HEK293T (cell line): ENCODE measurements around the gene NOP53.

Experiments
- BHLHE40 ChIP-seq: fragments of 450-650 bp; IDR thresholded peaks from 2 replicates; pipeline ENCODE4 v1.6.1; 2016; ENCODE audit warnings: mild to moderate bottlenecking, moderate library complexity, borderline replicate concordance
- CTBP1 ChIP-seq: fragments of 450-650 bp; IDR thresholded peaks from 2 replicates; pipeline ENCODE4 v1.6.1; 2016; ENCODE audit warnings: borderline replicate concordance
- ELF4 ChIP-seq: fragments of 450-650 bp; IDR thresholded peaks from 2 replicates; pipeline ENCODE4 v1.6.1; 2017; ENCODE audit warnings: antibody characterized with exemption
- FOXK2 ChIP-seq: fragments of 450-650 bp; IDR thresholded peaks from 2 replicates; pipeline ENCODE4 v1.6.1; 2016; ENCODE audit warnings: mild to moderate bottlenecking
- FOXM1 ChIP-seq: fragments of 450-650 bp; IDR thresholded peaks from 2 replicates; pipeline ENCODE4 v1.6.1; 2017; ENCODE audit warnings: mild to moderate bottlenecking, borderline replicate concordance
- L3MBTL2 ChIP-seq: fragments of 450-650 bp; conservative IDR thresholded peaks from 2 replicates; pipeline ENCODE4 v1.6.1; 2016; ENCODE audit warnings: mild to moderate bottlenecking
- NFRKB ChIP-seq: fragments of 450-650 bp; IDR thresholded peaks from 2 replicates; pipeline ENCODE4 v1.6.1; 2016; ENCODE audit warnings: mild to moderate bottlenecking, moderate library complexity
- SP1 ChIP-seq: fragments of 450-650 bp; IDR thresholded peaks from 2 replicates; pipeline ENCODE4 v1.6.1; 2017
- SUZ12 ChIP-seq: fragments of 450-650 bp; IDR thresholded peaks from 2 replicates; pipeline ENCODE4 v1.6.1; 2016; ENCODE audit warnings: mild to moderate bottlenecking
- TARDBP ChIP-seq: fragments of 450-650 bp; IDR thresholded peaks from 2 replicates; pipeline ENCODE4 v1.6.1; 2016
- ZNF384 ChIP-seq: fragments of 450-650 bp; IDR thresholded peaks from 2 replicates; pipeline ENCODE4 v1.6.1; 2016
- TF ChIP-seq, protein P1 (sequence below): fragments of 450-650 bp; IDR thresholded peaks from 2 replicates; pipeline ENCODE4 v1.6.1; 2016

DNA sequence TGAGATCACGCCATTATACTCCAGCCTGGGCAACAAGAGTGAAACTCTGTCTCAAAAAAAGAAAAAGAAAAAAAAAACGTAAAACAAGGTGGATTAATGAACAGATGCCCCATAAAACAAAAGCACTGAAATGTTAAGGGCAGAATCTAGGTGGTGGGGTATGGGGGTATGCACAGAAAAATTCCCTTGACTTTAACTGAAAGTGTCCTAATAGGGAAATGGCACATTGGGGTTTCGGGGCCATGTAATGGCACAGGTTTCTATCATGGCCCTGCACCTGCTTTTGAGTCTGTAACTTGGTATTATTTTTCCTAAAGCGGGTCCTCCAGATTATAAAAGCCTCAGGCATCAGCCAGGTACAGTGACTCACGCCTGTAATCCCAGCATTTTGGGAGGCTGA lies 16.2 kb downstream of the NOP53 start:
- TF ChIP-seq, protein P1, sequence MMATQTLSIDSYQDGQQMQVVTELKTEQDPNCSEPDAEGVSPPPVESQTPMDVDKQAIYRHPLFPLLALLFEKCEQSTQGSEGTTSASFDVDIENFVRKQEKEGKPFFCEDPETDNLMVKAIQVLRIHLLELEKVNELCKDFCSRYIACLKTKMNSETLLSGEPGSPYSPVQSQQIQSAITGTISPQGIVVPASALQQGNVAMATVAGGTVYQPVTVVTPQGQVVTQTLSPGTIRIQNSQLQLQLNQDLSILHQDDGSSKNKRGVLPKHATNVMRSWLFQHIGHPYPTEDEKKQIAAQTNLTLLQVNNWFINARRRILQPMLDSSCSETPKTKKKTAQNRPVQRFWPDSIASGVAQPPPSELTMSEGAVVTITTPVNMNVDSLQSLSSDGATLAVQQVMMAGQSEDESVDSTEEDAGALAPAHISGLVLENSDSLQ: no peak
- no peak for TF ChIP-seq TARDBP
- TF ChIP-seq ELF4: no peak
- no peak for TF ChIP-seq FOXK2
- no peak for TF ChIP-seq BHLHE40
- no peak for TF ChIP-seq L3MBTL2
- TF ChIP-seq CTBP1: no peak
- TF ChIP-seq SUZ12: no peak
- TF ChIP-seq SP1: no peak
- no peak for TF ChIP-seq ZNF384
- no peak for TF ChIP-seq FOXM1
- TF ChIP-seq NFRKB: no peak
